Activated CD8-positive, alpha-beta memory T cell treated with anti-CD3 and anti-CD28 coated beads, Interleukin-2, amount 50 U/mL, for 24 hours (primary cell): Measurements from ENCODE around the gene IKBKG.
"Not testable (repeated sequence)": the region's sequence is repeated elsewhere in the genome, so short reads cannot be mapped to it uniquely, and the experiment has no call there.

Source experiments
- DNase-seq: peaks from one replicate; pipeline ENCODE4 v3.0.0-alpha.2; 2020; ENCODE audit errors: extremely low read depth

The IKBKG gene

GRCh38 chrX:154526901-154527675 is 20.3 kb upstream of the IKBKG start:
- no peak for DNase-seq

GRCh38 chrX:154529206-154529612 is 18.2 kb upstream of the IKBKG start:
- no peak for DNase-seq

- DNase-seq = no peak
These were observed 17.1 kb upstream of the IKBKG start for GRCh38 chrX:154530286-154530685.

GRCh38 chrX:154531626-154532025 is 15.8 kb upstream of the IKBKG start:
- no peak for DNase-seq

- DNase-seq = no peak
These were observed 14.7 kb upstream of the IKBKG start for GRCh38 chrX:154532690-154533089.

- peak; percentile 51 for DNase-seq
These were observed 12.7 kb upstream of the IKBKG start for GRCh38 chrX:154534526-154535322.

GRCh38 chrX:154535892-154536291 is 11.5 kb upstream of the IKBKG start:
- DNase-seq = no peak

GRCh38 chrX:154539077-154539476 is 8.3 kb upstream of the IKBKG start:
- no peak for DNase-seq

GRCh38 chrX:154540365-154540764 is 7.1 kb upstream of the IKBKG start:
- not testable (repeated sequence) for DNase-seq

- no peak for DNase-seq
These were observed 6.4 kb upstream of the IKBKG start for GRCh38 chrX:154540897-154541535.

- no peak for DNase-seq
These were observed 5.9 kb upstream of the IKBKG start for GRCh38 chrX:154541589-154541895.

- DNase-seq = peak; percentile 33
These were observed 5.3 kb upstream of the IKBKG start for GRCh38 chrX:154541896-154542722.

- no peak for DNase-seq
These were observed 4.5 kb upstream of the IKBKG start for GRCh38 chrX:154542723-154543424.

GRCh38 chrX:154545673-154546274 is 1.6 kb upstream of the IKBKG start:
- DNase-seq = no peak

- peak; percentile 43 for DNase-seq
These were observed 821 bp upstream of the IKBKG start, which contains the start of gene G6PD for GRCh38 chrX:154546354-154547244. Gene G6PD, minus strand, starts transcription at chrX:154546846. Its CDS starts 691 bp downstream, at chrX:154546155.

GRCh38 chrX:154548028-154548316 is 552 bp downstream of the IKBKG start:
- DNase-seq = no peak

GRCh38 chrX:154549766-154550165 is 2.3 kb downstream of the IKBKG start:
- DNase-seq = no peak

- not testable (repeated sequence) for DNase-seq
These were observed 4.8 kb downstream of the IKBKG start for GRCh38 chrX:154552112-154552806.

- DNase-seq = not testable (repeated sequence)
These were observed 10.8 kb downstream of the IKBKG start for GRCh38 chrX:154558060-154558690.
